Right renal pelvis (tissue), 4 donors: ENCODE data around the gene KRTAP1-3. TPM values are rescaled to one million over a fixed set of nuclear protein-coding genes. Genes with fewer than 3 reads are reported as not detected.
"Not testable (repeated sequence)": the region's sequence is repeated elsewhere in the genome, so short reads cannot be mapped to it uniquely, and the experiment has no call there.

Experiments
- DNase-seq, 4 donors: peaks; one replicate each; pipeline ENCODE4 v3.0.0-alpha.2; 2013; ENCODE audit warnings: low read depth in 4 of 4, low spot score in 3 of 4, missing footprints in 1 of 4
- polyA plus RNA-seq, 4 donors: library from polyadenylated mRNA; unstranded; fragments of 120-200 nt; gene quantifications; one replicate each; pipeline ENCODE4 v1.2.1, GENCODE V29; 2013; ENCODE audit not compliant: insufficient read length in 4 of 4

KRTAP1-3 gene
- polyA plus RNA-seq, 4 donors, result not detected

- DNase-seq, result no peak
These were observed 21.5 kb downstream of the KRTAP1-3 start for GRCh38 chr17:41013181-41013580.

- no peak for DNase-seq
These were observed 22.2 kb downstream of the KRTAP1-3 start for GRCh38 chr17:41012326-41013120.

- no peak for DNase-seq
These were observed 24.2 kb downstream of the KRTAP1-3 start for GRCh38 chr17:41010441-41010840.

GRCh38 chr17:41009936-41010335 lies 24.7 kb downstream of the KRTAP1-3 start:
- DNase-seq, result no peak

GRCh38 chr17:41009301-41009760 lies 25.3 kb downstream of the KRTAP1-3 start:
- no peak for DNase-seq

- no peak for DNase-seq
These were observed 25.9 kb downstream of the KRTAP1-3 start, which contains the start of gene KRTAP3-1 for GRCh38 chr17:41008811-41009210. Gene KRTAP3-1, minus strand, starts transcription at chr17:41009128. Its CDS starts 54 bp downstream, at chr17:41009074.

- DNase-seq, result no peak
These were observed 30.3 kb downstream of the KRTAP1-3 start for GRCh38 chr17:41004397-41004796.

- no peak for DNase-seq
These were observed 30.7 kb downstream of the KRTAP1-3 start for GRCh38 chr17:41003926-41004325.

- DNase-seq, result no peak
These were observed 31.9 kb downstream of the KRTAP1-3 start for GRCh38 chr17:41002814-41003213.

- no peak for DNase-seq
These were observed 32.9 kb downstream of the KRTAP1-3 start for GRCh38 chr17:41001795-41002194.

- not testable (repeated sequence) for DNase-seq
These were observed 35.1 kb downstream of the KRTAP1-3 start, which contains the start of gene KRTAP3-2 for GRCh38 chr17:40999563-40999962. Gene KRTAP3-2, minus strand, starts transcription at chr17:40999906. Its CDS starts 53 bp downstream, at chr17:40999853.

- no peak for DNase-seq
These were observed 37.3 kb downstream of the KRTAP1-3 start for GRCh38 chr17:40997361-40997760.

GRCh38 chr17:40996829-40997228 lies 37.8 kb downstream of the KRTAP1-3 start:
- no peak for DNase-seq

- no peak for DNase-seq
These were observed 39.6 kb downstream of the KRTAP1-3 start for GRCh38 chr17:40995116-40995515.

GRCh38 chr17:40993839-40994238 lies 40.8 kb downstream of the KRTAP1-3 start, which contains the start of gene KRTAP3-3:
Gene KRTAP3-3, minus strand, starts transcription at chr17:40994164. Its CDS starts 67 bp downstream, at chr17:40994097.
- no peak for DNase-seq

- DNase-seq, result no peak
These were observed 41.6 kb downstream of the KRTAP1-3 start for GRCh38 chr17:40993084-40993483.

- no peak for DNase-seq
These were observed 42.0 kb downstream of the KRTAP1-3 start for GRCh38 chr17:40992666-40993065.

- DNase-seq, result no peak
These were observed 47.8 kb downstream of the KRTAP1-3 start for GRCh38 chr17:40986920-40987319.

- DNase-seq, result no peak
These were observed 50.4 kb downstream of the KRTAP1-3 start, which contains the start of gene KRT40 for GRCh38 chr17:40984226-40984625. Gene KRT40, minus strand, starts transcription at chr17:40984326. Its CDS starts 53 bp downstream, at chr17:40984273.
